Astrocyte of the cerebellum (primary cell): Measurements from ENCODE around the gene CLEC18C.
"Not testable (repeated sequence)": the region's sequence is repeated elsewhere in the genome, so short reads cannot be mapped to it uniquely, and the experiment has no call there.

Experiments used
- DNase-seq: peaks from one replicate; pipeline ENCODE4 v3.0.0-alpha.2; 2011; ENCODE audit warnings: low read depth
- H3K4me3 ChIP-seq: 2 replicates; pipeline ENCODE4 v1.5.1; 2011; ENCODE audit warnings: mild to moderate bottlenecking, low read depth, low read length, moderate library complexity
- in situ Hi-C: cut with HindIII; loops from 2 replicates; pipeline ENCODE4 v1.10.0; 2017; ENCODE audit warnings: low sequenced_read_pairs
- TF ChIP-seq, protein P1 (sequence below): IDR thresholded peaks from 2 replicates; pipeline ENCODE4 v1.5.1; 2012; ENCODE audit warnings: low read length, low read depth, moderate library complexity, mild to moderate bottlenecking; ENCODE audit errors: missing control alignments

CLEC18C gene

GRCh38 chr16:70163596-70163995 is 10.0 kb upstream of the CLEC18C start:
- in situ Hi-C loops: no loop called here

DNA sequence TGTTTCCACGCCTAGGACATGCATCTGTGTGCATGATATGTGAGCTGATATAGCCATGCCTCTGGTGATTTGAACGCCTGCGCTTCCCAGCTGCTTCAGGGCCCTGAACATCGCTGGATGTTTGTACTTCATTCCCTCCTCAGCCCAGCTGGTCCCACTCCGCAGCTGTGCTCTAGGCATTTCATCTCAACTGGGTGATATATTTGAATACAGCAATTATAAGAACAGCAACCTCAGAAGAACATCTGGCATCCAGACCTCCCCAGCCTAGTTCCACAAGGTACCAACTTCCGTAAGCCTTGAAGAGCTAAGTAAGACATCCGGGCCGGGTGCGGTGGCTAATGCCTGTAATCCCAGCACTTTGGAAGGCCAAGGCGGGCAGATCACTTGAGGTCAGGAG is 6.9 kb upstream of the CLEC18C start:
- in situ Hi-C loops, DNase-seq, H3K4me3 ChIP-seq: not testable (repeated sequence)

More at GRCh38 chr16:70163596-70163995, 10.0 kb upstream of the CLEC18C start:
- H3K4me3 ChIP-seq: no peak overlapping the region
- DNase-seq: no peak
- TF ChIP-seq, protein P1, sequence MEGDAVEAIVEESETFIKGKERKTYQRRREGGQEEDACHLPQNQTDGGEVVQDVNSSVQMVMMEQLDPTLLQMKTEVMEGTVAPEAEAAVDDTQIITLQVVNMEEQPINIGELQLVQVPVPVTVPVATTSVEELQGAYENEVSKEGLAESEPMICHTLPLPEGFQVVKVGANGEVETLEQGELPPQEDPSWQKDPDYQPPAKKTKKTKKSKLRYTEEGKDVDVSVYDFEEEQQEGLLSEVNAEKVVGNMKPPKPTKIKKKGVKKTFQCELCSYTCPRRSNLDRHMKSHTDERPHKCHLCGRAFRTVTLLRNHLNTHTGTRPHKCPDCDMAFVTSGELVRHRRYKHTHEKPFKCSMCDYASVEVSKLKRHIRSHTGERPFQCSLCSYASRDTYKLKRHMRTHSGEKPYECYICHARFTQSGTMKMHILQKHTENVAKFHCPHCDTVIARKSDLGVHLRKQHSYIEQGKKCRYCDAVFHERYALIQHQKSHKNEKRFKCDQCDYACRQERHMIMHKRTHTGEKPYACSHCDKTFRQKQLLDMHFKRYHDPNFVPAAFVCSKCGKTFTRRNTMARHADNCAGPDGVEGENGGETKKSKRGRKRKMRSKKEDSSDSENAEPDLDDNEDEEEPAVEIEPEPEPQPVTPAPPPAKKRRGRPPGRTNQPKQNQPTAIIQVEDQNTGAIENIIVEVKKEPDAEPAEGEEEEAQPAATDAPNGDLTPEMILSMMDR: no peak

GRCh38 chr16:70173916-70174315 is 329 bp downstream of the CLEC18C start:
- DNase-seq, in situ Hi-C loops, H3K4me3 ChIP-seq: not testable (repeated sequence)

DNA sequence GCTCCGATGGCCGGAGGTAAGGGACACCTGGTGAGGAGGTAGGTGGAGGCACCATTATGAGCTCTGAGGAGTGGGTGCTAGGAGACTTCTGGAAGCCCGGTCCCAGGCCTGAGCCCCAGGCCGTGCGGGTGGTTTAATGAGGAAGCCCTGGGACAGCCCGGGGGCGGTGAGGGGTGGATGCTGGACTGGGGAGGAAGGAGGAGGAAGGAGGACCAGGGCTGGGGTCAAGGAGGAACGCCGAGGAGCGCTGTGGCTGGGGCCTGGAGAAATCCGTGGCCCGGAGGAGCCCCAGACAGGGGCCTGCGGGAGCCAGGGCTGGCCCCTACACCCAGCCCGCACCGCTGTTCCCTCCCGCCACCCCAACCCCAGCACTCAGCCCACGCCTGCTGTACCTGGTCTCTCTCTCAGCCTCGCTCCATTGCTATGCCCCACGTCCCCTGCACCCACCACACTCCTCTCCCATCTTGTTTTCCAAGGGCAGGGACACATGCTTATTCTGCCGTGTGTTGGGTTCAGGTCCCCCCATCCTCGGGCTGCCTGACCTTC is 873 bp downstream of the CLEC18C start:
- DNase-seq, H3K4me3 ChIP-seq, in situ Hi-C loops: not testable (repeated sequence)

GRCh38 chr16:70187858-70188607 is 14.4 kb downstream of the CLEC18C start:
- peak overlapping the region; percentile 9 for H3K4me3 ChIP-seq
- in situ Hi-C loops, DNase-seq: not testable (repeated sequence)

DNA sequence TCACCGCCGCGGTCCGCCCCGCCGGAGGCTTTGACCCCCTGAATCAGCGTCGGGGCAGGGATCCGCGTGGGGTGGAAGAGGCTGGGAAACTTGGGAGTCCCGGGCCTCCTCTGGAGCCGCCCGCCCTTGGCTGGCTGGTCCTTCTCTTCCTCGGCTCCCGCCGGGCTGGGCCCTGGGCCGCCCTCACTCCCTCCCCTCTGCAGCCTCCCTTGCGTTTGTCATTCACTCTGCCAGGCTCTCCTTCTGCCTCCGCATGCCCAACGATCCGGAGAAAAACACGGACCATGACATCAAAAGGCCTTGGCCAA is 15.0 kb downstream of the CLEC18C start:
- DNase-seq, in situ Hi-C loops: not testable (repeated sequence)
- peak overlapping the region; percentile 9 for H3K4me3 ChIP-seq

DNA sequence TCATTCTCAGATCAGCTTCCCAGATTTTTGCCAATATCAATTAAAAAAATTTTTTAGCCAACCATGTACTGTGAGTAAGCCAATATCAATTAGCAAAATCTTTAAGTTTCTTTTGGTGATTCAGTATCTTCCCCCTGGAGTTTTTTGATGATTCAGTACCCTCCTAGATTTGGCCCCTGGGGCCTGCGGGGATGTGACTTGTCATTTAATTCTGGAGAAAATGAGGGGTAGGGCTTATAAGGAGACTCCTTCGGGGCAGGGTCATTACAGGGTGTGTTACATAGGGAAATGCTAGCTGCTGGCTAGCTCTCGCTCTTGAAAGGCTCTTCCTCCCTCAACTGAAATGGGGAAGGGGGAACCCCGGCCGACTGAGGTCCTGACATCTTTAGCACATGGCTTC is 17.0 kb downstream of the CLEC18C start:
- DNase-seq, H3K4me3 ChIP-seq, in situ Hi-C loops: not testable (repeated sequence)

- DNase-seq, in situ Hi-C loops, H3K4me3 ChIP-seq: not testable (repeated sequence)
Measured at GRCh38 chr16:70196683-70197300, 23.2 kb downstream of the CLEC18C start.

DNA sequence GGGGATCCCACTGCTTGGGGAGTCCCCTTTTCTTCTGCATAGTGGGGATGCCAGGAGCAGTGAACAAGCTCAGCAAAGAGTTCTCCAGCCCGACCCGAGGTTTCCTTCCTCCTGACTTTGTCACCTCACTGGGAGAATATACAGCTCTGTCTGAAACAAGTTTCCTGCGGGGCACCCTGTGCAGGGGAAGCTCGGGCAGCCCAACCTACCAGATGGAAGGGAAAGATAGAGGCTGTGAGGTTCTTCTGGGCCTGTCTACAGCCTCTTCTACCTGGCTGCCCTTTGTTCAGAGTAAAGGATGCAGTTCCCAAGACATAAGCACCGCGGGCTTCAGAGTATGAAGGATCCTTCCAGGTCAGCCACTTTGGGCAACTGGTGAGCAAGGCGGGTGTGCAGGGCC is 24.0 kb downstream of the CLEC18C start:
- in situ Hi-C loops, H3K4me3 ChIP-seq, DNase-seq: not testable (repeated sequence)

DNA sequence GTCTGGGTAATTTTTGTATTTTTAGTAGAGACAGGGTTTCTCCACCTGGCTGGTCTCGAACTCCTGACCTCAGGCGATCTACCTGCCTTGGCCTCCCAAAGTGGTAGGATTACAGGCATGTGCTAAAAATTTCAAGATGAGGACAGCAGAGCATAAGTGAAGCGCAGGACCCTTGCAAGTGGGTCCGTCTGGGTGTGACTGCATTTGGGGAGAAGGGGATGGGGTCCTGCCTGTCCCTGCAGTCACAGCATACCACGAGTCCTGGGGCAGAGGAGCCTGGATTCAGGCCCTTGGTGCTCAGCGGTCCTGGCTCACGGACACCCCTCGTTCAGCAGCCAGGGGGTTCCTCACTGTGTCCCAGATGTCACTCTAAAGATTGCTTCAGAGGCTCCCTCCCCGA is 24.6 kb downstream of the CLEC18C start:
- in situ Hi-C loops, H3K4me3 ChIP-seq, DNase-seq: not testable (repeated sequence)

DNA sequence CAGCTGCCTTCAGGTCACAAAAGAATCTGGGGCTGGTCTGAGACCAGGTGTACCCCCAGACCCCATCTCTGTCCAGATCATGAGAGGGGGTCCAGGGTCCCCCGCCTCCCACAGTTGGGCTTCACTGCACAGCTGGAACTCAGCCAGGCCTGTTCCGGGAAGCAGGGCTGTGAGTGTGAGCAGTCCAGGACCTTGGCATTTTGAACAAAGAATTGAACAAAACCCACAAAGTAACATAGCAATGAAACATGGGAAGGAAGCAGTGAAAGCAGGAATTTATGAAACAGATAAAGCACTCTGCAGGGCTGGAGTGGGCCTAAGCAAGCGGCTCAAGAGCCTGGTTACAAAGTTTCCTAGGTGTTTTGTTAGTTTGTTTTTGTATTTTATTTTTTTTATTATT is 25.1 kb downstream of the CLEC18C start:
- in situ Hi-C loops, H3K4me3 ChIP-seq: not testable (repeated sequence)
- peak; percentile 12 for DNase-seq

- H3K4me3 ChIP-seq, DNase-seq, in situ Hi-C loops: not testable (repeated sequence)
Measured at GRCh38 chr16:70199170-70199569, 25.6 kb downstream of the CLEC18C start.

DNA sequence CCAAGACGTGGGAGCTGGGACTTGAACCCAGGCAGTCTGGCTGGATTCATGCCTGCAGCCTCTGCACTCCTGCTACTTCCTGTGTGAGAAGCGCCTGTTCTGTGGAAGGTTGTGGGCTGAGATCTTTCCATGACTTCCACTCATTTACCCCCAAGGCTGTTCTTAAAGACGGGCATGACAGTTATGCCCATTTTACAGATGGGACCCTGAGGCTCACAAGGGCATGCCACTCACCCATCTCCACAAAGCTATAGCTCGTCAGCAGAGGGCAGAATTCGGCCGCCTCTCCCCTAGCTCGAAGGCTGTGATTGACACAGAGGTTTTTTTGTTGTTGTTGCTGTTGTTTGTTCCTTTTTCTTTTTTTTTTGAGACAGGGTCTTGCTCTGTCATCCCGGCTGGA is 26.5 kb downstream of the CLEC18C start:
- H3K4me3 ChIP-seq, in situ Hi-C loops, DNase-seq: not testable (repeated sequence)

- H3K4me3 ChIP-seq, in situ Hi-C loops, DNase-seq: not testable (repeated sequence)
Measured at GRCh38 chr16:70203508-70203907, 29.9 kb downstream of the CLEC18C start.

DNA sequence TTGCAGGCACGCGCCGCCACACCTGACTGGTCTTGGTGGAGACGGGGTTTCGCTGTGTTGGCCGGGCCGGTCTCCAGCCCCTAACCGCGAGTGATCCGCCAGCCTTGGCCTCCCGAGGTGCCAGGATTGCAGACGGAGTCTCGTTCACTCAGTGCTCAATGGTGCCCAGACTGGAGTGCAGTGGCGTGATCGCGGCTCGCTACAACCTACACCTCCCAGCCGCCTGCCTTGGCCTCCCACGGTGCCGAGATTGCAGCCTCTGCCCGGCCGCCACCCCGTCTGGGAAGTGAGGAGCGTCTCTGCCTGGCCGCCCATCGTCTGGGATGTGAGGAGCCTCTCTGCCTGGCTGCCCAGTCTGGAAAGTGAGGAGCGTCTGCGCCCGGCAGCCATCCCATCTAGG is 30.4 kb downstream of the CLEC18C start:
- DNase-seq, in situ Hi-C loops, H3K4me3 ChIP-seq: not testable (repeated sequence)

- H3K4me3 ChIP-seq, in situ Hi-C loops, DNase-seq: not testable (repeated sequence)
Measured at GRCh38 chr16:70204668-70205405, 31.2 kb downstream of the CLEC18C start.
